A549 (cell line): Measurements from ENCODE around the gene EAF2. TPM values are rescaled to one million over a fixed set of nuclear protein-coding genes. Genes with fewer than 3 reads are reported as not detected.

Source experiments
- ATAC-seq, 2 experiments: fragments of 200-7000 bp in 1 of 2; fragments of >200 bp in 1 of 2; cut with Nextera tagmentation in 1 of 2; cut with Tn5 transposase in 1 of 2; 3 replicates each; pipeline versions ENCODE4 v1.8.0 to v1.9.1; 2018 to 2020; ENCODE audit warnings: mild to moderate bottlenecking in 1 of 2, moderate library complexity in 1 of 2
- CTCF ChIA-PET: fragments of 300-600 bp; sonication (Branson Sonifier 250); formaldehyde crosslinking; extraction: SDS; loops from one replicate; lab custom pipeline; 2021; ENCODE audit warnings: antibody characterized with exemption, inconsistent platforms; lab: Yijun Ruan, JAX
- POLR2A ChIA-PET: fragments of 350-600 bp; formaldehyde crosslinking; extraction: SDS; loops from one replicate; lab custom pipeline; 2021; ENCODE audit warnings: antibody characterized with exemption, inconsistent platforms; lab: Yijun Ruan, JAX
- DNase-seq, 2 experiments: peaks; one replicate each; pipeline versions ENCODE4 v3.0.0 to v3.0.0-alpha.2; 2011 to 2016; ENCODE audit warnings: low read depth in 1 of 2, low spot score in 1 of 2
- FAIRE-seq: peaks from 2 replicates; lab custom pipeline; 2011; peaks lifted over from hg19 to GRCh38; lab: Jason Lieb, UNC
- H3K27ac ChIP-seq, 2 experiments: fragments of >200 bp; sonication (Bioruptor Twin); formaldehyde crosslinking; 3 replicates each; pipeline ENCODE4 v1.5.1; 2016 to 2017
- H3K4me1 ChIP-seq: fragments of >200 bp; sonication (Bioruptor Twin); formaldehyde crosslinking; 3 replicates; pipeline ENCODE4 v1.6.1; 2016
- H3K4me2 ChIP-seq: fragments of >200 bp; sonication (Bioruptor Twin); formaldehyde crosslinking; 3 replicates; pipeline ENCODE4 v1.6.1; 2016
- H3K4me3 ChIP-seq: fragments of >200 bp; sonication (Bioruptor Twin); formaldehyde crosslinking; 3 replicates; pipeline ENCODE4 v1.5.1; 2016
- H3K9me3 ChIP-seq: fragments of >200 bp; sonication (Bioruptor Twin); formaldehyde crosslinking; 3 replicates; pipeline ENCODE4 v1.6.1; 2016
- BHLHE40 ChIP-seq: IDR thresholded peaks from 2 replicates; pipeline ENCODE4 v1.6.1; 2012; ENCODE audit warnings: low read depth, low read length, inconsistent platforms
- CBX2 ChIP-seq: fragments of 200-600 bp; sonication (generic); IDR thresholded peaks from 2 replicates; pipeline ENCODE4 v1.6.1; 2016; ENCODE audit warnings: low read depth, mild to moderate bottlenecking, borderline replicate concordance
- CBX8 ChIP-seq: fragments of 200-600 bp; sonication (generic); IDR thresholded peaks from 2 replicates; pipeline ENCODE4 v1.6.1; 2016
- CHD2 ChIP-seq: fragments of 150-350 bp; IDR thresholded peaks from 2 replicates; pipeline ENCODE4 v1.6.1; 2014; ENCODE audit warnings: low read length; ENCODE audit not compliant: partially characterized antibody
- CHD4 ChIP-seq: fragments of 200-600 bp; sonication (generic); IDR thresholded peaks from 2 replicates; pipeline ENCODE4 v1.6.1; 2016; ENCODE audit warnings: antibody characterized with exemption, mild to moderate bottlenecking, borderline replicate concordance
- EP300 ChIP-seq, 2 experiments: fragments of >200 bp; sonication (Bioruptor Twin); formaldehyde crosslinking; IDR thresholded peaks; 2 replicates in 1 of 2; 3 replicates in 1 of 2; pipeline ENCODE4 v1.6.1; 2016 to 2017
- FOSL2 ChIP-seq, 2 experiments: fragments of 450-650 bp in 1 of 2; fragments of >200 bp in 1 of 2; sonication (Bioruptor Twin) in 1 of 2; formaldehyde crosslinking; IDR thresholded peaks; 2 replicates each; pipeline versions ENCODE4 v1.5.0 to v1.6.1; 2016 to 2020; ENCODE audit warnings: mild to moderate bottlenecking in 1 of 2, moderate library complexity in 1 of 2
- GATA3 ChIP-seq: IDR thresholded peaks from 2 replicates; pipeline ENCODE4 v1.6.1; 2012; ENCODE audit warnings: borderline replicate concordance
- HDAC2 ChIP-seq: fragments of 200-600 bp; sonication (generic); IDR thresholded peaks from 2 replicates; pipeline ENCODE4 v1.6.1; 2016
- HOXB5 ChIP-seq: fragments of 250-450 bp; sonication (Bioruptor Pico); IDR thresholded peaks from 2 replicates; pipeline ENCODE4 v1.5.0; 2020; ENCODE audit warnings: mild to moderate bottlenecking, moderate library complexity
- JUN ChIP-seq, 2 experiments: fragments of >200 bp; sonication (Bioruptor Twin); formaldehyde crosslinking; IDR thresholded peaks; 2 replicates in 1 of 2; 3 replicates in 1 of 2; pipeline ENCODE4 v1.6.1; 2016 to 2017
- JUNB ChIP-seq: fragments of >200 bp; sonication (Bioruptor Twin); formaldehyde crosslinking; IDR thresholded peaks from 2 replicates; pipeline ENCODE4 v1.6.1; 2016
- KDM1A ChIP-seq: fragments of 200-600 bp; sonication (generic); IDR thresholded peaks from 2 replicates; pipeline ENCODE4 v1.6.1; 2016; ENCODE audit warnings: low read depth, mild to moderate bottlenecking
- KDM5A ChIP-seq: fragments of 200-600 bp; sonication (generic); IDR thresholded peaks from 2 replicates; pipeline ENCODE4 v1.6.1; 2016; ENCODE audit warnings: antibody characterized with exemption, mild to moderate bottlenecking
- MAZ ChIP-seq: fragments of 150-350 bp; IDR thresholded peaks from 2 replicates; pipeline ENCODE4 v1.6.1; 2014; ENCODE audit warnings: antibody characterized with exemption, low read depth, low read length, borderline replicate concordance
- NFE2L2 ChIP-seq: fragments of 150-350 bp; conservative IDR thresholded peaks from 2 replicates; pipeline ENCODE4 v1.6.1; 2014; ENCODE audit warnings: low read length
- NR3C1 ChIP-seq: fragments of >200 bp; sonication (Bioruptor Twin); formaldehyde crosslinking; IDR thresholded peaks from 3 replicates; pipeline ENCODE4 v1.6.1; 2017
- POLR2A ChIP-seq: IDR thresholded peaks from 2 replicates; pipeline ENCODE4 v1.6.1; 2012; ENCODE audit warnings: mild to moderate bottlenecking, low read length
- POLR2AphosphoS2 ChIP-seq: conservative IDR thresholded peaks from 2 replicates; pipeline ENCODE4 v1.6.1; 2012; ENCODE audit warnings: low read length, improper control_type of control experiment, inconsistent platforms
- RAD21 ChIP-seq, 2 experiments: fragments of >200 bp in 1 of 2; sonication (Bioruptor Twin) in 1 of 2; formaldehyde crosslinking in 1 of 2; IDR thresholded peaks in 1 of 2; conservative IDR thresholded peaks in 1 of 2; 2 replicates in 1 of 2; 3 replicates in 1 of 2; pipeline ENCODE4 v1.6.1; 2012 to 2018; ENCODE audit warnings: inconsistent platforms in 1 of 2
- RFX5 ChIP-seq: fragments of 450-650 bp; IDR thresholded peaks from 2 replicates; pipeline ENCODE4 v1.7.1; 2014; ENCODE audit warnings: antibody characterized with exemption, mild to moderate bottlenecking, moderate library complexity
- SMC3 ChIP-seq: fragments of >200 bp; sonication (Bioruptor Twin); formaldehyde crosslinking; IDR thresholded peaks from 3 replicates; pipeline ENCODE4 v1.6.1; 2018; ENCODE audit warnings: inconsistent platforms
- SREBF2 ChIP-seq: fragments of 450-650 bp; IDR thresholded peaks from 2 replicates; pipeline ENCODE4 v1.6.1; 2014; ENCODE audit warnings: mild to moderate bottlenecking, moderate library complexity
- TP53 ChIP-seq: fragments of 250-450 bp; sonication (Bioruptor Pico); IDR thresholded peaks from 2 replicates; pipeline ENCODE4 v1.5.0; 2021; ENCODE audit warnings: mild to moderate bottlenecking, moderate library complexity
- ZC3H11A ChIP-seq: fragments of 450-650 bp; IDR thresholded peaks from 2 replicates; pipeline ENCODE4 v1.6.1; 2014; ENCODE audit warnings: antibody characterized with exemption, mild to moderate bottlenecking
- ZSCAN20 ChIP-seq: fragments of 250-450 bp; sonication (Bioruptor Pico); IDR thresholded peaks from 2 replicates; pipeline ENCODE4 v1.8.0; 2022; ENCODE audit warnings: mild to moderate bottlenecking, moderate library complexity
- WGBS: methylation state at CpG from one replicate; pipeline ENCODE4 v1.1.6; 2017; ENCODE audit errors: missing lambda C conversion rate; 5-methylcytosine and 5-hydroxymethylcytosine counted together
- polyA plus RNA-seq, 4 experiments: library from polyadenylated mRNA; depleted of rRNA in 3 of 4; stranded (reverse); fragments of >200 nt; fragmentation: RNase III in 1 of 4; extraction: RNeasy Plus Mini Kit Qiagen cat#74134 plus additional on column Dnase treatment in 1 of 4; gene quantifications; 2 replicates in 3 of 4; 3 replicates in 1 of 4; pipeline ENCODE4 v1.2.3, GENCODE V29; 2011 to 2017
- TF ChIP-seq, protein P1 (sequence below): fragments of 150-350 bp; IDR thresholded peaks from 2 replicates; pipeline ENCODE4 v1.6.1; 2014; ENCODE audit warnings: low read depth, mild to moderate bottlenecking, low read length
- TF ChIP-seq, protein P2 (sequence below): fragments of >200 bp; sonication (Bioruptor Twin); formaldehyde crosslinking; IDR thresholded peaks from 3 replicates; pipeline ENCODE4 v1.5.1; 2016
- TF ChIP-seq, protein P3 (sequence below): fragments of >200 bp; sonication (Bioruptor Twin); formaldehyde crosslinking; IDR thresholded peaks from 3 replicates; pipeline ENCODE4 v1.6.1; 2016
- TF ChIP-seq, protein P4 (sequence below): IDR thresholded peaks from 2 replicates; pipeline ENCODE4 v1.6.1; 2012
- TF ChIP-seq, protein P5 (sequence below): IDR thresholded peaks from 2 replicates; pipeline ENCODE4 v1.6.1; 2012

The EAF2 gene
- polyA plus RNA-seq, 2 of the 4 experiments (the other 2 are of a cell fraction) = 4.3 to 7.4 TPM

DNA sequence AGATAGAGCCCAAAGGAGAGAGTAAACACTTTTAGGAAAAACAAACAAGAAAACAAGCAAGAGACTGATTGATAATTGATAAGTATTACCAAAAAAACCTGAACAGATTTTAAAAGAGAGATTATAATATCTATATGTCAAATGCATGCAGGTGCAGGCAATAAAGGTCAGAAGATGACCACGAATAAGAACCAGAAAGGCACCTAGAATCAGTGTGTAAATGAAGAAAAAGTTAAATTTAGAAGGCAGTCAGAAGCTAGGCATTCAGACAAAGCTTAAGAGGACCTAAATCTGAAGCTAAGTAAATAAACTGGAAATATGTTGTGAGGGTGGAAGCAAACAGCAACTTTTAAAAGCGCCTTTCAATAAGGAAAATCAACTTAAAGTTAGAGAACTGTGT is 16.4 kb upstream of the EAF2 start:
- ATAC-seq (no peak), FAIRE-seq (no peak), DNase-seq (no peak)
- Histone ChIP-seq H3K4me2 (no peak overlapping the region), H3K9me3 (peaks cover 7% of the 10 kb centered on the region; the same call in 1 of the 3 replicates), H3K27ac (no peak overlapping the region), H3K4me3 (no peak overlapping the region), H3K4me1 (no peaks in the 10 kb centered on the region)
- ChIA-PET CTCF (interaction anchor here (0.6 to 1.1 kb wide), 2 partner anchors 11 to 155 kb away, joined by 3 to 4 read pairs; no protein-coding TSS in a partner anchor), POLR2A (no interaction called here)
- TF ChIP-seq POLR2A = no peak
- TF ChIP-seq CHD2 = no peak
- no peak for TF ChIP-seq POLR2AphosphoS2
- no peak for TF ChIP-seq CBX2
- TF ChIP-seq ZC3H11A = no peak
- TF ChIP-seq FOSL2 (IDR thresholded peaks at IDR 0.05) = no peak
- TF ChIP-seq FOSL2 (CRISPR knock-in tag; IDR thresholded peaks at IDR 0.05) = no peak
- no peak for TF ChIP-seq HOXB5 (CRISPR knock-in tag)
- no peak for TF ChIP-seq HDAC2
- TF ChIP-seq RFX5 = no peak
- no peak for TF ChIP-seq EP300 (IDR thresholded peaks at IDR 0.05)
- no peak for TF ChIP-seq MAZ
- no peak for TF ChIP-seq BHLHE40
- TF ChIP-seq RAD21 (conservative IDR thresholded peaks at IDR 0.05 in 1 of 2, IDR thresholded peaks at IDR 0.05 in 1 of 2) = no peak
- TF ChIP-seq, protein P1, sequence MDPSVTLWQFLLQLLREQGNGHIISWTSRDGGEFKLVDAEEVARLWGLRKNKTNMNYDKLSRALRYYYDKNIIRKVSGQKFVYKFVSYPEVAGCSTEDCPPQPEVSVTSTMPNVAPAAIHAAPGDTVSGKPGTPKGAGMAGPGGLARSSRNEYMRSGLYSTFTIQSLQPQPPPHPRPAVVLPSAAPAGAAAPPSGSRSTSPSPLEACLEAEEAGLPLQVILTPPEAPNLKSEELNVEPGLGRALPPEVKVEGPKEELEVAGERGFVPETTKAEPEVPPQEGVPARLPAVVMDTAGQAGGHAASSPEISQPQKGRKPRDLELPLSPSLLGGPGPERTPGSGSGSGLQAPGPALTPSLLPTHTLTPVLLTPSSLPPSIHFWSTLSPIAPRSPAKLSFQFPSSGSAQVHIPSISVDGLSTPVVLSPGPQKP = no peak
- no peak for TF ChIP-seq SREBF2
- TF ChIP-seq, protein P2, sequence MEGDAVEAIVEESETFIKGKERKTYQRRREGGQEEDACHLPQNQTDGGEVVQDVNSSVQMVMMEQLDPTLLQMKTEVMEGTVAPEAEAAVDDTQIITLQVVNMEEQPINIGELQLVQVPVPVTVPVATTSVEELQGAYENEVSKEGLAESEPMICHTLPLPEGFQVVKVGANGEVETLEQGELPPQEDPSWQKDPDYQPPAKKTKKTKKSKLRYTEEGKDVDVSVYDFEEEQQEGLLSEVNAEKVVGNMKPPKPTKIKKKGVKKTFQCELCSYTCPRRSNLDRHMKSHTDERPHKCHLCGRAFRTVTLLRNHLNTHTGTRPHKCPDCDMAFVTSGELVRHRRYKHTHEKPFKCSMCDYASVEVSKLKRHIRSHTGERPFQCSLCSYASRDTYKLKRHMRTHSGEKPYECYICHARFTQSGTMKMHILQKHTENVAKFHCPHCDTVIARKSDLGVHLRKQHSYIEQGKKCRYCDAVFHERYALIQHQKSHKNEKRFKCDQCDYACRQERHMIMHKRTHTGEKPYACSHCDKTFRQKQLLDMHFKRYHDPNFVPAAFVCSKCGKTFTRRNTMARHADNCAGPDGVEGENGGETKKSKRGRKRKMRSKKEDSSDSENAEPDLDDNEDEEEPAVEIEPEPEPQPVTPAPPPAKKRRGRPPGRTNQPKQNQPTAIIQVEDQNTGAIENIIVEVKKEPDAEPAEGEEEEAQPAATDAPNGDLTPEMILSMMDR = no peak
- no peak for TF ChIP-seq KDM5A
- no peak for TF ChIP-seq ZSCAN20 (CRISPR knock-in tag)
- WGBS = 84% methylated on average over 2 of the region's 2 CpGs

DNA sequence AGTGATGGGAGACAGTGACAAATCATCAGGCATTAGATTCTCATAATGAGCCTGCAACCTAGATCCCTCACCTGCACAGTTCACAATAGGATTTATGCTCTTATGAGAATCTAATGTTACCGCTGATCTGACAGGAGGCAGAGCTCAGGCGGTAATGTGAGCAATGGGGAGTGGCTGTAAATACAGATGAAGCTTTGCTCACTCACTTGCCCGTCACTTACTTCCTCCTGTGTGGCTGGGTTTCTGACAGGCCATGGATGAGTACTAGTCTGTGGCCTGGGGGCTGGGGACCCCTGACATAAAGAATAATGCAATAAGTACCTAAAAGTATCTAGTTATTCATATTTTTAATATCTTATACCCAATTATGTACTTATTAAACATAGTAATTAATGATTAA is 15.8 kb upstream of the EAF2 start:
- DNase-seq (no peak), ATAC-seq (no peak)
- Histone ChIP-seq H3K9me3 (peaks cover 14% of the 10 kb centered on the region; the same call in 2 of the 3 replicates), H3K4me1 (no peaks in the 10 kb centered on the region), H3K4me2 (no peak overlapping the region)
- no peak for TF ChIP-seq GATA3
- TF ChIP-seq, protein P3, sequence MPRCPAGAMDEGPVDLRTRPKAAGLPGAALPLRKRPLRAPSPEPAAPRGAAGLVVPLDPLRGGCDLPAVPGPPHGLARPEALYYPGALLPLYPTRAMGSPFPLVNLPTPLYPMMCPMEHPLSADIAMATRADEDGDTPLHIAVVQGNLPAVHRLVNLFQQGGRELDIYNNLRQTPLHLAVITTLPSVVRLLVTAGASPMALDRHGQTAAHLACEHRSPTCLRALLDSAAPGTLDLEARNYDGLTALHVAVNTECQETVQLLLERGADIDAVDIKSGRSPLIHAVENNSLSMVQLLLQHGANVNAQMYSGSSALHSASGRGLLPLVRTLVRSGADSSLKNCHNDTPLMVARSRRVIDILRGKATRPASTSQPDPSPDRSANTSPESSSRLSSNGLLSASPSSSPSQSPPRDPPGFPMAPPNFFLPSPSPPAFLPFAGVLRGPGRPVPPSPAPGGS = no peak
- no peak for TF ChIP-seq NFE2L2
- no peak for TF ChIP-seq NR3C1
- TF ChIP-seq, protein P4, sequence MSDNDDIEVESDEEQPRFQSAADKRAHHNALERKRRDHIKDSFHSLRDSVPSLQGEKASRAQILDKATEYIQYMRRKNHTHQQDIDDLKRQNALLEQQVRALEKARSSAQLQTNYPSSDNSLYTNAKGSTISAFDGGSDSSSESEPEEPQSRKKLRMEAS = no peak
- no peak for TF ChIP-seq TP53 (CRISPR knock-in tag)
- no peak for TF ChIP-seq ZSCAN20 (CRISPR knock-in tag)
- no peak for TF ChIP-seq SREBF2
- no peak for TF ChIP-seq FOSL2 (IDR thresholded peaks at IDR 0.05)
- no peak for TF ChIP-seq FOSL2 (CRISPR knock-in tag; IDR thresholded peaks at IDR 0.05)
- no peak for TF ChIP-seq JUN (IDR thresholded peaks at IDR 0.05)
- TF ChIP-seq, protein P5, sequence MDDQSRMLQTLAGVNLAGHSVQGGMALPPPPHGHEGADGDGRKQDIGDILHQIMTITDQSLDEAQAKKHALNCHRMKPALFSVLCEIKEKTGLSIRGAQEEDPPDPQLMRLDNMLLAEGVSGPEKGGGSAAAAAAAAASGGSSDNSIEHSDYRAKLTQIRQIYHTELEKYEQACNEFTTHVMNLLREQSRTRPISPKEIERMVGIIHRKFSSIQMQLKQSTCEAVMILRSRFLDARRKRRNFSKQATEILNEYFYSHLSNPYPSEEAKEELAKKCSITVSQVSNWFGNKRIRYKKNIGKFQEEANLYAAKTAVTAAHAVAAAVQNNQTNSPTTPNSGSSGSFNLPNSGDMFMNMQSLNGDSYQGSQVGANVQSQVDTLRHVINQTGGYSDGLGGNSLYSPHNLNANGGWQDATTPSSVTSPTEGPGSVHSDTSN = no peak
- no peak for TF ChIP-seq JUNB
- TF ChIP-seq KDM1A = no peak
- no peak for TF ChIP-seq CBX8
- TF ChIP-seq CHD4 = no peak
- no peak for TF ChIP-seq HOXB5 (CRISPR knock-in tag)
- TF ChIP-seq SMC3 = no peak
- TF ChIP-seq, all 56 proteins: peak for 0
- POLR2A ChIA-PET = no interaction called here
- 94% methylated on average over 3 of the region's 3 CpGs for WGBS
- CTCF ChIA-PET = interaction anchor here (0.6 to 1.1 kb wide), 2 partner anchors 11 to 155 kb away, joined by 3 to 4 read pairs; no protein-coding TSS in a partner anchor
- FAIRE-seq = no peak
- no peak overlapping the region for H3K27ac ChIP-seq
- no peak overlapping the region for H3K4me3 ChIP-seq
